Suprapubic skin (tissue), 3 donors: Measurements from ENCODE around the gene MCRIP1.

ENCODE experiments used
- CTCF ChIP-seq, 2 donors: fragments of 200-600 bp in 1 of 2; fragments of 450-650 bp in 1 of 2; sonication (generic) in 1 of 2; IDR thresholded peaks; one replicate each; pipeline ENCODE4 v1.5.1; 2016 to 2019; ENCODE audit warnings: antibody characterized with exemption in 2 of 2, mild to moderate bottlenecking in 1 of 2, moderate library complexity in 1 of 2
- EP300 ChIP-seq: sonication (generic); formaldehyde crosslinking; IDR thresholded peaks from one replicate; pipeline ENCODE4 v1.6.1; 2017; ENCODE audit warnings: antibody characterized with exemption
- POLR2A ChIP-seq, 2 donors: fragments of 450-650 bp; IDR thresholded peaks; one replicate each; pipeline ENCODE4 v1.6.1; 2017; ENCODE audit warnings: antibody characterized with exemption in 2 of 2, mild to moderate bottlenecking in 2 of 2, moderate library complexity in 2 of 2

- TF ChIP-seq CTCF (IDR thresholded peaks at IDR 0.05) (no peak), POLR2A (IDR thresholded peaks at IDR 0.05) (no peak), EP300 (no peak)
These were observed 25.3 kb downstream of the MCRIP1 start for GRCh38 chr17:81807839-81808238.
